Left kidney (tissue), 2 donors: ENCODE measurements around the gene ITGB6. TPM values are rescaled to one million over a fixed set of nuclear protein-coding genes. Genes with fewer than 3 reads are reported as not detected.

ENCODE experiments used
- DNase-seq: peaks from one replicate; pipeline ENCODE4 v3.0.0-alpha.2; 2013
- polyA plus RNA-seq: library from polyadenylated mRNA; unstranded; fragments of 120-200 nt; gene quantifications from one replicate; pipeline ENCODE4 v1.2.1, GENCODE V29; 2013; ENCODE audit not compliant: insufficient read length

The ITGB6 gene
- polyA plus RNA-seq, 1 donor = 16.7 TPM

DNA sequence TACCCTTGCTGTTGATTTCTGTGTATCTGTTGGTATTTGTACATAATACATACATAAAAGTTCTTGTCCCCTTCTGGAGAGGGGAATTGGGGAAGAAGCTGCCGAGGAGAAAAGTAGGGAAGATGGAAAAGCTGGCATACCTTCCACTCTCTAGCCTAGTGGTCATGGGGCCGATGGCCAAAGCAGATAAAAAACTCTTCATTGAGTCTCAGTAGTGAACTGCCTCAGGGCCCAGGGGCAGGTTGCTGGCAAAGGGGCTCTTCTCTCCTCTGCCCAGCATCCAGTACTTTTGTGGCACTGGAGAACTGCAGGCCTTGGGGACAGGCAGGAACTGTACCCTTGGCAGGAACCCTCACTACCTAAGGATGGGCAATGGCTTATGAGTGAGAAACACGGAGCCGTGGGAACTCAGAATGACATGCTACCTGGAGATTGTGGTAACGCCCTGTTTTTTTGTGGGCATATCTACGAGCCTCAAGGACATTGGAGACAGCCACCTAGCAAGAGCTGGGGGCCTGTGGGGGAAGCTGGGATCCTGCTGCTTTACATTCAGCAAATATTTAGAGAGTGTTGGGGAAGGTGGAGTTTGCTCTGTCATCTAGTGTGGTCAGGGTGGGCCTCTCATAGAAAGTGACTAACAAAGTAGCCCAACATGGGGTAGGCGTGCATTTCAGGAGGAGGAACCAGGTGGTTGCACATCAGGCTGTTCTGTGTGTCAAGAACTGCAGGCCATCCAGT, 22.6 kb upstream of the ITGB6 start:
- DNase-seq = no peak

DNA sequence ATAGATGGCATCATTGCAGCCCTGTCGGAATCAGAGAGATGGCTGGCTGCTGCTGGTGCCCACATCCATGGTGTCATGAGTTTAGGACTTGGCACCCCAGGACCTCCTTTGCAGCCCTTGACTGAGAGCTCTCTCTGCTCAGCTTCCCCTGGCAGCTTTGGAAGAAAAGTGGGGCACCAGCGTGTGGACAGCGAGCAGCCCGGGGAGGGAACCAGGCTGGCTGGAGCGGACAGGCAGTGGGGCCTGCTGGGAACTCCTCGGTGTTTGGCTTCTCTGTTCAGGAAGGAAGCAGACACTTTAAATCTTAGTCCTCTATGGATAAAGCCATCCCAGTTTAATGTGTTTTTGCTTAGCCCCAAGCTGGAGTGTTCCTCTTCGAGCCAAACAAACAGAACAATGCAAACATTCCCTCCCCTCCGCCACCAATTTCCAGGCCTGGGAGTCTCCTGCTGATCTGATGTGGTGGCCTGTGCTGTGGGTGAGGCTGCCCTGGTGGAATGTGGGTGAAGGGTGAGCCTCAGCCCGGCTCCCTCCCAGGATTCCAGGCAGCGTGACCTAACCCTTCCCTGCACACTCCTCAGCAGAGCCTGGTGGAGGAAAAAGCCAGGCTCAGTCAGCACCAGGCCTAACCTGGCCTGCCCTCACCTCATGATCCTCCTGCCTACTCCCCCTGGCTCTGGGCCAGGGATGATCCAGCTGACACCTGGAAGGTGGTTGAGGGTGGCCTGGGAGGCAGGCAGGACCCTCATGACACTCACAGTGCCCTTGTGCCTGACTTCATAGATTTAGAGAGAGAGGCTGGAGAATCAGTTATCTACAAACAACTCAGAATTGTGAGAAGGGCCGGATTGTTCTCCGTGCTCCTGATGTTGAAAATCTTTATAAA, 21.6 kb upstream of the ITGB6 start:
- DNase-seq = no peak

DNA sequence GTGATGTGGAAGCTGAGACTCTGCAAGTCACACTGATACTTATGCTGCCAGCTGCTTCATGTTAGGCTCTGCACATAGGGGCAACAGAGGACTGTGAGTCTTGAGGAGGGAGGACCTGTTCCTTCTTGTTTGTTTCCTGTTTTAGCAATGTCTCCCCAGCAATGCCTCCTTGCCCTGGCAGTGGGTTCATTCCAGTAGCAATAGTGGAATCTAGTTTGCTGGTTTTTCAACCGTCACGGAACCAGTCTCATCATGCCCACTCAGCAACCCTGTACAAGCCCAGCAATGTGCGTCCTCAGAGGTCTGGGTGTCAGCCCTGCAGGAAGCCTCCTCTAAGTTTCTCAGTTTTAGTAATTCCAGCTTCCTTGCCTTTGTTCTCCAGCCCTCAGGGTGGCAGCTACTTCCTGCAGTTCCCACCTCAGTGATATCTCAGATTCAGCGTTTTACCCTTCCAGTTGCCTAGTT, 20.5 kb upstream of the ITGB6 start:
- DNase-seq = no peak

DNA sequence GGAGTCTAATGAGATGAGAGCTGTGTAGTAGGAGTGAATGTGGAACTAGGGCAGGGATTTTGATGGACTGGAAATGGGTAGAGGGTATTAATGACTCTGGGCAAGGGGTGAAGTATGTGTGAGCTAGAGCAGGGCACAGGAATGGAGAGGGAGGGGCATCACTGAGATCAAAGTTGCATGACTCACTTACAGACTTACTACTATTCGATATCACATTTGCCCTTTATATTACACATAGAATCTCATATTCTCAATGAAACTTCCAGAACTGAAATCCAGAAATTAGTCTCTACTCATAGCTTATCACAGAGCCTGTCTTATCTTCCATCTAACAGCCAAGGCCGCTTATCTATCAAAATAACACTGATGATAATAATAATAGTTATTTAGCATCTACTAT, 20.0 kb upstream of the ITGB6 start:
- DNase-seq = no peak

DNA sequence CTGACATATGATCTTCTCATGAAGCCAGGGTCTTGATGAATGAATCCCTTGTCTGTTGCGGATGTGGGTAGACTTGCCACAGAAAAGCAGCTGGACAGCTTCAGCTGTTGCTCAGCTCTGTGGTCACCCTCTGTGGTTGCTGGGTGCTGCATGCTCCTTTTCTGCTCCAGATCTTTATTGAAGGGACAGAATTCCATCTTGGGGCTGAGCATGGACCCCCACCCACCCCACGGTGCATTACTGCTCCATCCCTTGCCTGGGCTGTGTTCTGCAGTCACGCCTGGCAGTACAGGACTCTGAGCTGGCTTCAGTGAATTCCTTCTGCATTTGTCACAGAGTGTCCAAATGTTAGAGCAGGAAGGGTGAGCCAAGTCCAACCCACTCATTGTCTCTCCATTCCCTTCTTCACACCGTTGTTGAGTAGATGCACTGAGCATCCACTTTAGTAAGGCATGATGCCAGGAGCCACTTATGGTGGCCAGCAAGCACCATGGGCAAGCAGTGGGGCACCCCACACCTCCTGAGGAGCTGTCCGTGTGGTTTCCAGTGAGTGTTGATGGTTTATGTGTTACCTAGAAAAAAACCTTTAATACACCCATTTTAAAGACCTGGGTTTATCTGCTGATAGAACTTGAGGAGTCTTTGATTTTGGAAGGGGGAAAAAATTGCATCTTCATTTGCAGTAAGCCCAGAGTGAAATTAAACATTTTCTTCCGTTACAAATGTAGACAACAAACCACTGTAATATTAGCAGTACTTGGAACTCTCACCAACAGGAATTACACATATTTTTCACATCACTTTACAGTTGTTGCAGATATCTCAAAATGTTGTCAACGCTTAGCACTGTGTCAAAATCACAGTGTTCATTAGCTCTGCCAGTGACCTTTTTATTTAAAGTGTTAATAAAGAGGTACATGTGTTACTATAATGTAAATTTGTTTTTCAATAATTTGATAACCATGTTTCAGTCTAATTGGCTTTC, 14.7 kb upstream of the ITGB6 start:
- DNase-seq = no peak

DNA sequence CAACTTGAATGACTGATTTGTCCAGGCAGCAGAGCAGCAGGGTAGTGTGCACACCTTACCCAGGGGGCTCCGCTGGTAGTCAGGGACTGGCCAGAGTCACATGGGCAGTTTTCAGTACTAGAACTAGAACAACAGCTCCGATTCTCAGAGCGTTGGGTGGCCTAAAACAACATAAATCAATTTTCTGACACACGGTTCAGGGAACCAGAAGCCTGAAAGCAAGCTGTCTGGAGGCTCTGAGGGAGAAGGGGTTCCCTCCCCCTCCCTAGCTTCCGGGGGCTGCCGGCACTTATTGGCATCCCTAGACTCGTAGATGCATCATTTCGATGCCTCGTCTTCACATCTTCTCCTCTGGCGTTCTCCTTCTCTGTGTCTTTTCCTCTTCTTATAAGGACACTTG, 13.4 kb upstream of the ITGB6 start:
- DNase-seq = no peak

DNA sequence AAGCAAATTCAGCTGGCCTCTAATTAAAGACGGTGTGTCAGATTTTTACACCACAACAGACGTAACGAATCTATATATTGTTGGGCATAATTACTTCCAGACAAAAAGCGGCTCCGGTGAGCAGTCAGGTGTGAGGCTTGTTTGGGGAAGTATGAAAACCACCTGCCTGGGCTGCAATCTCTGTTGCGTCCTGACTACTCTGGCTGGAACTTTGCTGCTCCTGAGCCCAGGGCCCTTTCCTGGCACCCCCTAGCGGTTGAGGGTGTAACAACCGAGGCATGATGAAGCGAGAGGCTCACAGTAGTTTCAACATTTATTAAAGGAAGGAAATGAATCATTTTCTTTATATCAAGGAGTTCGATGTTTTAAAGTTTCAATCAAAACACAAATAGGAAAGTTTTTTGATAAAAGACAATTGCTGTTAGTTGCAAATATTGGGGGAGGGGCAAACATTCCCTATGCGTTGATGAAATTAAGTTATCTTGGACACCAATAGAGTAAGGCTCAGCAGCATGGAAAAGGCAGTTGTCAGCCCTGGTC, 10.6 kb upstream of the ITGB6 start:
- DNase-seq = peak; percentile 55

DNA sequence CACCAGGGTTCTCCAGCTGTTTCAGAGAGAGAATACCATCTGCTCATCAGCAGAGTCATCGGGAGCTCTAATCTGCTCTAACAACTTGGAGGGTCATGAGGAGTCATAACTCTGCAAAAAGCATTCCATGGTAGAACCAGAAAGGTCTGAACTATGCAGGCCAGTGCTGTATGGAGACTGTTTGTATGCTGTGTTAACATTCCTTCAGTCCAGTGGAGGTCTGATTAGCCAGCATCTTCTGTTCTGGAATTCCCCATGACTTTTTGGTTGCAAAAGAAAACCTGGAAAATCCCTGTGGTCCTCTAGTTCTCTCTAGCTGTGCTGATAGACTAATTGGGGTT, 9.4 kb upstream of the ITGB6 start:
- no peak for DNase-seq

DNA sequence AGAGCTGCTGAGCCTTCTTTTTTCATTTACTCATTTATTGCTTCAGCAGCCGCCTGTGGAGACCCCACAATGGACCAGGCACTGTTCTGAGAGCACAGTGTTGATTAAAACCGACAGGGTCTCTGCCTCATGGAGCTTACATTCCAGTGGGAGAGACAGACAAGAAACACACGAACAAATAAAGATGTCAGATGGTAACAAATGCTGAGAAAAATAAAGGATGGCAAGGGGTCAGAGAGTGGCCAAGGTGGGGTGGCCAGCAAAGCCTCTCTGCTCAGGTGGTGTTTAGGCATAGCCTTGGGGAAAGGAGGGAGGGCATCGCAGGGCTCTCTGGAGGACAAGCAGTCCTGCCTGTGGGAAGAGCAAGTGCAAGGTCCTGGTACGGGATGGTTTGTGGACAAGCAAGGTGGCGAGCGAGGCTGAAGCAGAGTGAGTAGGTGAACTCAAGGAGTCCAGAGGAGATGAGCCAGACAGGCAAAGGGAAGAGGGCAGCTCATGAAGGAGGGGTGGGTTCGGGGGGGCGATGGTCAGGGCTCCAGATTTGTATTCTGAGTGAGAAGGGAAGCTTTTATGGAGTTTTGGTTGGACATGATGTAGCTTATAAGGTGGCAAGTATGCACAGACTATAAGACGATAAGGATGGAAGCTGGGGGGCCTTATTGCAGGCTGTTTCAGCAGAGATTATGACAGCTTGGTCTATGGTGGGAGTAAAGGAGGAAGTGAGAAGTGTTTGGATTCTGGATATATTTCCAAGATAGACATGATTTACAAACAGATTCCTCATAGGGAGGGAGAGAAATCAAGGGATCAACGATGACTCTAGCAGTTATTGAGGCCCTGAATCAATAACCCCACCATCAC, 8.8 kb upstream of the ITGB6 start:
- no peak for DNase-seq

DNA sequence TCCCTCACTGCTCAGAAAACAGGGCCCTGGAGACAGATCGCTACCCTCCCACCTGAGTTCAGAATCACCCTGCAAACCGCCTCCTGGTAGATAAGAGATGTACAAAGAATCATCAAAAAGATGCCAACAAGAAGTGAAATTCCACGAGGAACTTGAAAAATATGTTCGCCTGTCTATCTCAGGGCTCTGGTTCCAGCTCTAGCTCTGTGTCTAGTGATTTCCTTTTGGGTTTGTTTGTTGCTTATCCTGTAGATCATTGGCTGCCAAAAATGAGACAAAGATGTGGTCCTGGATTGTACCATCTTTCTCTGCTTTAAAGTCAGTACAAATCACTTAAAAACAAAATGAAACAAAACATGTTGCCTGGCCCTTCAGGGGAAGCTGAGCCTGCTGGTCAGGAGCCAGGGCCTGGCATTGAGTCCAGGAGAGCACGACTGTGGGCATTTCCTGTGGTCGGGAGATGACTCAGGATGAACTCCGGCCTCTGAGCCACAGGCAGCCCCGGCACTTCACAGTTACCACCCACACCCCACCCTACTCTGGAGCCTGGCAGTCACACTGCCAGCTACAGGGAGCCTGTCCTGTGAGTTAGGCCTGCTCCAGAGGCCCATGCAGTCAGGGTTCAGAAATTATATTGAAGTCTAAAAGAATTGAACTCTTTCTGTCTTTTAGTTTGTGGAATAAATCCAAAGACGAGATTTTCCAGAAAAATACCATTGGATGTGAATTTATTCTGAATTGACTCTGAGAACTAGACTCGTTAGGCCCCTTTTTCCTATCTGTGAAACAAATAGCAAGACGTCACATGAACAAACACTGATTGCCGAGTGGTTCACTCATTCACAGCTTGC, 8.0 kb upstream of the ITGB6 start:
- DNase-seq = no peak

DNA sequence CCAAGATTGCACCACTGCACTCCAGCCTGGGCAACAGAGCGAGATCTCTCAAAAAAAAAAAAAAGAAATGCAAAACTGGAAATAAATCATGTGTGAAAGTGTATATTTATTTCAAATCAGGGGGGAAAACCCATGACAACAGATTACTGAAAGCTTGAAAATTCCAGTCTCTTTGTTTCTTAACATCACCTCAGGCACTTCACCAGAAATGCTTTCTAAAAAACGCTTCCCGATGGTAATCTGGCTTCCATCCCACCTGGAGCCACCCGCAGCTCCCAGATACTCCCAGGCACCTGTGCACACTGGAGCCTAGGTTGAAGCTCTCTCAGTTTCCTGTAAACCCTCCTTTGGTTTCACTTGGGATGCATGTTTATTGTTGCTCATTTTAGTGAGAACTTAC, 7.2 kb upstream of the ITGB6 start:
- DNase-seq = no peak

DNA sequence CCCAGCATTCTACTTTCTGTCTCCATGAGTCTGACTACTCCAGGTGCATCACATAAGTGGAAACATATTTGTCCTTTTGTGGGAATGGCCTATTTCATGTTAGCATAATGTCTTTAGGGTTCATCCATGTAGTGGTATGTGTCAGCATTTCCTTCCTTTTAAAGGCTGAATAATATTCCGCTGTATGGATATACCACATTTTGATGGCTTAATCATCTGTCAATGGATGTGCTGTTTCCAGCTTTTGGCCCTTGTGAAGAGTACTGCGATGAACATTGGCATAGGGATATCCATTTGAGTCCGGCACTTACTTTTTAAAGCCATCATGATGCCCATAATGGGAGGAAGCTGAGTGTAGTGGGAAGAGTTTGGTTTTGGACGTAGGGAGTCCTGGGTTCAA, 6.4 kb upstream of the ITGB6 start:
- no peak for DNase-seq

DNA sequence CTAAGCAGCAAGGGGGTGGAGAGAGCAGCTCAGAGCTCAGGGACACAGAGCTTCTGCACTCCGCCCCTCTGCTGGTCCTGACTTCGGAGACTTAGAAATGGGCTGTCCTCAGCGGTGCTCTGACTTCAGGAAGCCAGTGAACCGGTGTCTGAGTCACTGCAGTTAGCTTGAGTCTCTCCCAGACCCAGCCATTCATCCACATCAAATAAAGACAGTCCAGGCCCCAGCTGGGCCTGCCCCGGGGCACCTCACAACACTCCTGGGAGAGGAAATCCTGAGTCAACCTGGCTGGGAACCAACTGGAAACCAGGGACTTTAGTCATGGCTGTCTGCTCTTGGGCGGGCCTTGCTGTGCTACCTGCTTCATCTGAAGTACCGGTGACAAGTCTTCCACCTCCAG, 5.4 kb upstream of the ITGB6 start:
- no peak for DNase-seq

DNA sequence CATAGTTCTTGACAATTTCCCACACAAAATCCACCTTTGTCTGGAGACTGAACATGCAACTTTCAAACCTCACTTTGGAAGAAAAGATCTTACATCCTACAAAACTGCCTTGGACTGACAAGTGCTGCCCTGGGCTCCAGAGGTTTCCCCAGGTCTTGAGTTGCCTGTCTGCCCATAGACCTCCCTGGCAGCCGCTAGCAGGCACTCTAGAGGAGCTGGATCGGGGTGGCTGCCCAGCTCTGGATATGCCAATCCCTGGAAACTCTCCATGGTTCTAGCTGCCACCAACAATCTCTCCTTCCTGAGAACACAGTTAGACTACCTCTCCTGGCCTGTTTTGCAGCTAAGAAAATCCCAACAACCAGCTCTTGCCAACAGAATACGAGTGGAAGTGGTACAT, 3.4 kb upstream of the ITGB6 start:
- no peak for DNase-seq

DNA sequence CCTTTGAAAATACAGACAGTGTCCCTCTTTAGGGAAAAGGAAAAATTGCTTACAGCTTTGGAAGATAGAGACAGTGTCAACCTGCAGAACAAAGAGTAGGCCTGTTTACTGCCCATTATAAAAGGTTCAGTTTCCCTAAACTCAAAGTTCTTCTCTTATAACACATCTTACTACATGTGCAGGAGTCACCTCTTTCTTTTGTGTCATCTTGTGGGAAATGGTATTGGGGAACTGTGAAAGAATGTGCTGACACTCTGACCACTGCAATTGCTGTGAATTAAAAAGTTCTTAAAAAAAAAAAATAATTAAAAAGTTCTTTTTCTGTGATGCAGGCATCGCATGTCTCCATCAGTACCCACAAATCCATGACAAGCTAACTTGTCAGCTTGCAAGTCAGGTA, 2.9 kb upstream of the ITGB6 start:
- DNase-seq = no peak

DNA sequence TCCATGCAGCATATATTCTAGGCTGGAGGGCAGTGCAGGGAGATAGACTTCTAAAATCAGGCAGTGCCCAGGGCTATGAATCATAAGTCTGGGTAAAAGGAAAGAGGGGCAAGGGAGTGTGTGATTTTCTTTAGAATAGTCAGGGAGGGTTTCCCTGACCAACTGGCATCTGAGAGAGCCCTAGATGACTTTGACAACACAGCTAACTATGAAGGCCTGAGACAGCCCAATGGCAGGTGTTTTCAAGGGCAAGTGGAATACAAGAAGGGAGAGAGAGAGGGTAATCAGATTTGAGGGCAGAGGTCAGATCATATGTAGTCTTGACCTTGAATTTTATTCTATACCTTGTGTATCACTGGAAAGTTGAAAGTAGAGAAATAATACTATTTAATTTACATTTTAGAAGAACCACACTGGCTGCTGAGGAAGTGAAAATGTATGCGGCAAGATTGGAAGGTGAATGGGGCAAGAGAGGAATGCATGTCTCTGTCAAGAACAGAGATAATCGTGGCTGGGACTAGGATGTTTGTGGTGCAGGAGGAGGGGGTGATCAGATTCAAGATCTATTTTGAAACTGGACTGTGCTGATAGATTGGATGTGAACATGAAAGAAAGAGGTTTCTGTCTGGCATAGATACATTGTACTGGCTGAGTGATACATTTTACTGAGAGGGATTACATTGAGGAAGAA, 1.9 kb upstream of the ITGB6 start:
- DNase-seq = no peak

DNA sequence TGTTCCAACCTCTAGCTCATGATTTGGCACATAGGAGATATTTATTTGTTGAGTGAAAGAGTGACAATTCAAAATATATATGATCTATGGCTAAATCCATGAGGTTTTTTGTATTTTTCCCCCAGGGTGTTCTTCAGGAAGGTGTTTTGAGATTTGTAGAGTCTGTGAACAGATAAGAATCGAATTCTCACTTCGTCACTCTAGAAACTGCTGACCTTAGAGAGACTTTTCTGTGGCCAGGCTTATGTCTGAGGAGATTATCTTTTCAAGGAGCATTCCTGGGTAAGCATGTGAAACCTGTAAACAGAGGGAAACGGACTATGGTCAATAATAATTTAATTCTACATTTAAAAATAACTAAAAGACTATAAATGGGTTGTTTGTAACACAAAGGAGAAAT, 849 bp upstream of the ITGB6 start:
- DNase-seq = no peak

DNA sequence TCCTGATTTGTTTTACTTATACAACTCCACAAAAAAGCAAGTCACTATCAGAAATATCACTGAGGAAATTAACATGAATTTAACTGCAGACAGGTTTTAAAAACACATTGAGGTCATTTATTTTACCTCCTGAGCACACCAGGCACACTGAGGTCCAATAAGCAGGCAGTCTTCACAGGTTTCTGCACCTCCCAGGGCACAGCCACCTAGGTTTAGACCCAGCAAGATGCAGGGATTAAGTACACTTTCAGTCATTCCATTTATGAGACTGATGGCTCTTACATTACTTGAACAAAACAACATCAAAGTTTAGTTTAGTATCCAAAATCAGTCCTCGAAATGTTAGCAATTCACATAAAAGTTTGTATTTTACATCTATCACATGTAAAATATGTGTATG, 1.0 kb downstream of the ITGB6 start:
- DNase-seq = no peak

DNA sequence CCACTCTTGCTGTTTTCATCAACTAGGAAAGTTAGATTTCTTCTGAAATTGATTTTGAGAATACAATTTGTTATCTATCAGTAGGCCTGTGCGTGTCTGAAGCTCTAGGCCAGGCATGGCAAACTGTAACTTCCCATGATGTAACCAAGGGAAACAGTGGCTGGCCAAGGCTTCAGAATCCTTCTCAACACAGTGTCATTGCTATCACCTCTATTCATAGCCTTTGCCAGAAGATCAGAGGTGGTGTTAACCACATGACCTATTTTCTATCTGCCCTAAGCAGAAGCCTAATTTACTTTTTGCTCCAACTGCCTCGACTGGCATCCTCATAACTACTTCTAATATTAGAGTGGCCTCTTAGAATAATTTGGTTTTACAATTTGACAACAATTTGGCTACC, 2.5 kb downstream of the ITGB6 start:
- no peak for DNase-seq

DNA sequence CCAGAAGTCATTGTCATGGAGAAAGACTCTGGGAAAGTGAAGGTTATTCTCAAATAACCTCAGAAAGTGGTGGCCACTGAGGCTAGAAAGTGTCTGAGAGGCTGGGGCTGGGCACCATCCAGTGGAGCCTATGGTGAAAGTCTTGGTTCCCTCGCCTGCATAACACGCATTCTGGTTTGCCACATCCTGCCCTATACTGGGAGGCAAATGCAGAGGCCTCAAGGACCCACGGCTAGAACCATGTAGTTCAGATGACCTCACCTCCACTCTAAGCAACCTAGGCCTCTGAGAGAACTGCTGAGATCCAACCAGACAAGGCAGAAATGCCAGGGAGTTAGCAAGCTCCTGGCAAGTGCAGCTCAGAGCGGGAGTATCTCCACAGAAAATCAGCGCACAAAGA, 5.1 kb downstream of the ITGB6 start:
- no peak for DNase-seq
